Measurements from ENCODE around the gene PCMTD2.

- TF ChIP-seq CTCF (IDR thresholded peaks at IDR 0.05) (no peak), POLR2AphosphoS5 (IDR thresholded peaks at IDR 0.05; ENCODE audit: insufficient read depth in 1 of 2, low read depth in 1 of 2) (no peak), POLR2A (IDR thresholded peaks at IDR 0.05) (no peak)
Observed at GRCh38 chr20:64254571-64255360, 782 bp upstream of the PCMTD2 start.
